Choroid plexus epithelial cell (primary cell): ENCODE measurements around the gene FAM83G.

Experiments used
- DNase-seq: peaks from one replicate; pipeline ENCODE4 v3.0.0-alpha.2; 2010; ENCODE audit warnings: low read depth
- H3K4me3 ChIP-seq: 2 replicates; pipeline ENCODE4 v1.5.1; 2011; ENCODE audit warnings: low read depth, mild to moderate bottlenecking, control low read depth, low read length, moderate library complexity
- CTCF ChIP-seq: conservative IDR thresholded peaks from 2 replicates; pipeline ENCODE4 v1.5.1; 2011; ENCODE audit warnings: low read depth, mild to moderate bottlenecking, control low read depth, inconsistent platforms, low read length, moderate library complexity

The FAM83G gene

GRCh38 chr17:18999394-18999793, 5.2 kb downstream of the FAM83G start:
- no peak for DNase-seq
- H3K4me3 ChIP-seq: no peak overlapping the region

GRCh38 chr17:18997650-18998196, 6.8 kb downstream of the FAM83G start:
- DNase-seq: no peak
- no peak for TF ChIP-seq CTCF
- no peak overlapping the region for H3K4me3 ChIP-seq

More at GRCh38 chr17:18999394-18999793, 5.2 kb downstream of the FAM83G start:
- TF ChIP-seq CTCF: no peak

- no peak for DNase-seq
- H3K4me3 ChIP-seq: no peak overlapping the region
- no peak for TF ChIP-seq CTCF
Measured at GRCh38 chr17:18996458-18996857, 8.1 kb downstream of the FAM83G start.

- TF ChIP-seq CTCF: no peak
- H3K4me3 ChIP-seq: no peak overlapping the region
- no peak for DNase-seq
Measured at GRCh38 chr17:18995220-18995619, 9.3 kb downstream of the FAM83G start.

- no peak for TF ChIP-seq CTCF
Measured at GRCh38 chr17:18994631-18995030, 9.9 kb downstream of the FAM83G start.

GRCh38 chr17:18993905-18994526, 10.5 kb downstream of the FAM83G start:
- H3K4me3 ChIP-seq: no peak overlapping the region
- no peak for TF ChIP-seq CTCF
- DNase-seq: peak; percentile 87

More at GRCh38 chr17:18994631-18995030, 9.9 kb downstream of the FAM83G start:
- DNase-seq: peak; percentile 30
- H3K4me3 ChIP-seq: no peak overlapping the region
